Fibroblast of the aortic adventitia (primary cell): ENCODE data around the gene SAFB. TPM values are rescaled to one million over a fixed set of nuclear protein-coding genes. Genes with fewer than 3 reads are reported as not detected.

Experiments
- DNase-seq: peaks from one replicate; pipeline ENCODE4 v3.0.0-alpha.2; 2010; ENCODE audit warnings: low read depth
- H3K4me3 ChIP-seq: 2 replicates; pipeline ENCODE4 v1.5.1; 2011; ENCODE audit warnings: low read depth, mild to moderate bottlenecking, control low read depth, low read length, moderate library complexity
- total RNA-seq: library from RNA; depleted of rRNA; stranded (reverse); fragments of >200 nt; gene quantifications from 2 replicates; pipeline ENCODE4 v1.2.3, GENCODE V29; 2012; ENCODE audit warnings: low replicate concordance
- TF ChIP-seq, protein P1 (sequence below): IDR thresholded peaks from 2 replicates; pipeline ENCODE4 v1.5.1; 2011; ENCODE audit warnings: mild to moderate bottlenecking, low read length, control low read depth, inconsistent platforms; ENCODE audit not compliant: insufficient read depth

The SAFB gene
- total RNA-seq, 1 donor, result 43.5 TPM

DNA sequence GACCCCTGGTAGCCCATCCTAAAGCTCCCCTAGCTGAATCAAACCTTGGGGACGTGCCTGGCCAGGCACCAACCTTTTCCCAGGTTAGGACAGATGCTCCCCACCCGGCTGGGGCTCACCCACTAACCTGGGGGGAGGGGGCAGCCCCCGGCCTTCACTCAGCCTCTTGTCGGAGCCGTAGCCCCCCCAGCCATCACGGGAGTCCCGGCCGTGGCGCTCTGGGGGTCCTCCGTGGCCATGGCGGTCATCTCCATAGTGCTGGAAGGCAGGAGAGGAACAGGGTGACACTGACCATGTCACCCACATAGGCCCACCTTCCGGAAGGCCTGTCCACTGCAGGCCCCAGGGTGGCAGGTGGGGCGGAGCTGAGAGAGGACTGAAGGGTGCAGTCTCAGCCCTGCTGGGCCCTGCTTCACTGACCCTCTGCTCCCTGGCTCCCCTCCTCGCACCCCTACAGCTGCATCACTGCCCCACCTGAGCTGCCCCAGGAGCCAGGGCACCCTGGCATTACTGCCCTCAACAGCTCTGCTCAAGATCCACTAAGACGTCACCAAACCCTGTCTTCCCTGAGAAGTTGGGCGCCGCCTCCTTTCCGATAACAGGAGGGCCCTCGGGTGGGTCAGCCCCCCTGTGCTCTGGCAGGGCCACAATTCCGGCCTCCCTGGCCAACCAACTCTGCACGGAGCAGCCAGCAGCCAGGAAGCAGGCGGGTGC is 32.6 kb upstream of the SAFB start:
- H3K4me3 ChIP-seq, result no peak overlapping the region
- DNase-seq, result no peak
- TF ChIP-seq, protein P1, sequence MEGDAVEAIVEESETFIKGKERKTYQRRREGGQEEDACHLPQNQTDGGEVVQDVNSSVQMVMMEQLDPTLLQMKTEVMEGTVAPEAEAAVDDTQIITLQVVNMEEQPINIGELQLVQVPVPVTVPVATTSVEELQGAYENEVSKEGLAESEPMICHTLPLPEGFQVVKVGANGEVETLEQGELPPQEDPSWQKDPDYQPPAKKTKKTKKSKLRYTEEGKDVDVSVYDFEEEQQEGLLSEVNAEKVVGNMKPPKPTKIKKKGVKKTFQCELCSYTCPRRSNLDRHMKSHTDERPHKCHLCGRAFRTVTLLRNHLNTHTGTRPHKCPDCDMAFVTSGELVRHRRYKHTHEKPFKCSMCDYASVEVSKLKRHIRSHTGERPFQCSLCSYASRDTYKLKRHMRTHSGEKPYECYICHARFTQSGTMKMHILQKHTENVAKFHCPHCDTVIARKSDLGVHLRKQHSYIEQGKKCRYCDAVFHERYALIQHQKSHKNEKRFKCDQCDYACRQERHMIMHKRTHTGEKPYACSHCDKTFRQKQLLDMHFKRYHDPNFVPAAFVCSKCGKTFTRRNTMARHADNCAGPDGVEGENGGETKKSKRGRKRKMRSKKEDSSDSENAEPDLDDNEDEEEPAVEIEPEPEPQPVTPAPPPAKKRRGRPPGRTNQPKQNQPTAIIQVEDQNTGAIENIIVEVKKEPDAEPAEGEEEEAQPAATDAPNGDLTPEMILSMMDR, result no peak

DNA sequence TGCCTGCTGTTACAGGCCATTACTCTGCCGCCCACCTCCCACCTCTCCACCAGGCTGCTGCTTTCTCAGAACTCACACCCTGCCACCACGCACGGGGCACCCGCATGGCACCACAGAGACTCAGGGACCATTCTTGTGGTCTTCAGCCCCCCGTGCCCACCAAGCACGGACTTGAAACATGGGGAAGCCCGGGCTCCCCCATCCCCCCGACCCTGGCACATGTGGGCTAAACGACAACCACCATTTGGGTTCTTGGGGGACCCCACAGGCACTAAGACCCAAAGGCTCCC is 32.1 kb upstream of the SAFB start:
- DNase-seq, result no peak
- TF ChIP-seq, protein P1, result no peak
- H3K4me3 ChIP-seq, result no peak overlapping the region

- no peak for DNase-seq
- TF ChIP-seq, protein P1, result no peak
- H3K4me3 ChIP-seq, result no peak overlapping the region
Observed at GRCh38 chr19:5591476-5591875, 31.4 kb upstream of the SAFB start.

- DNase-seq, result no peak
- TF ChIP-seq, protein P1, result no peak
- H3K4me3 ChIP-seq, result no peak overlapping the region
Observed at GRCh38 chr19:5592531-5593342, 30.1 kb upstream of the SAFB start.

GRCh38 chr19:5593343-5594255 is 29.3 kb upstream of the SAFB start:
- no peak overlapping the region for H3K4me3 ChIP-seq
- no peak for DNase-seq
- TF ChIP-seq, protein P1, result no peak

DNA sequence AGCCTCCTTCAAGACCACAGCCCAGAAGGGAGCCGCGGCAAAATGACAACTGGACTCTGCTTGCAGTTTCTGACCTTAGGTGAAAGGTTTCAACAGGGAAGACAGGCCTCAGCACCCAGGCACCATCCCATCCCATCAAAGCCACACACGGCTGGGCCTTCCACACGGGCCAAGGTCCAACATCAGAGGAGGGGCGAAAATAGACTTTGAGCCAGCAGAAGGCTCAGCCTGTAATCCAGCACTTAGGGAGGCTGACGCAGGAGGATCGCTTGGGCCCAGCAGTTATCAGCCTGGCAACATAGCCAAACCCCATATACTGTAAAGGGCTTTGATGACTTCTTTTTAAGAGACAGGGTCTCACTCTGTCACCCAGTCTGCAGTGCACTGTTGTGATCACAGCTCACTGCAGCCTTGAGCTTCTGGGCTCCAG is 28.3 kb upstream of the SAFB start:
- DNase-seq, result no peak
- TF ChIP-seq, protein P1, result no peak
- no peak overlapping the region for H3K4me3 ChIP-seq
